GM19351 (cell line): ENCODE data around the gene MCRS1.

Experiments
- ATAC-seq: cut with Tn5 transposase; IDR thresholded peaks from one replicate; pipeline ENCODE4 v1.9.1; 2021; ENCODE audit warnings: mild to moderate bottlenecking, moderate library complexity; ENCODE audit not compliant: unreplicated experiment

MCRS1 gene

DNA sequence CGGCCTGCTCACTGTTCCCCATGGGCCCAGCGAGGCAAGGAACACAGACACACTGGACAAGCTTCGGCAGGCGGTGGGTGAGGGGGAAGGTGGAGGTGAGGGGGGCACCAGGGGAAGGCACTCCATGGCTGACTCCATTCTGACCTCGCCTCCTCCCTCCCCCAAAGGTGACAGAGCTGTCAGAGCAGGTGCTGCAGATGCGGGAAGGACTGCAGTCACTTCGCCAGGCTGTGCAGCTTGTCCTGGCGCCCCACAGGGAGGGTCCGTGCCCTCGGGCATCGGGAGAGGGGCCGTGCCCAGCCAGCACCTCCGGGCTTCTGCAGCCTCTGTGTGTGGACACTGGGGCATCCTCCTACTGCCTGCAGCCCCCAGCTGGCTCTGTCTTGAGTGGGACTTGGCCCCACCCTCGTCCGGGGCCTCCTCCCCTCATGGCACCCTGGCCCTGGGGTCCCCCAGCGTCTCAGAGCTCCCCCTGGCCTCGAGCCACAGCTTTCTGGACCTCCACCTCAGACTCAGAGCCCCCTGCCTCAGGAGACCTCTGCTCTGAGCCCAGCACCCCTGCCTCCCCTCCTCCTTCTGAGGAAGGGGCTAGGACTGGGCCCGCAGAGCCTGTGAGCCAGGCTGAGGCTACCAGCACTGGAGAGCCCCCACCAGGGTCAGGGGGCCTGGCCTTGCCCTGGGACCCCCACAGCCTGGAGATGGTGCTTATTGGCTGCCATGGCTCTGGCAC, 10.6 kb downstream of the MCRS1 start:
- no peak for ATAC-seq

DNA sequence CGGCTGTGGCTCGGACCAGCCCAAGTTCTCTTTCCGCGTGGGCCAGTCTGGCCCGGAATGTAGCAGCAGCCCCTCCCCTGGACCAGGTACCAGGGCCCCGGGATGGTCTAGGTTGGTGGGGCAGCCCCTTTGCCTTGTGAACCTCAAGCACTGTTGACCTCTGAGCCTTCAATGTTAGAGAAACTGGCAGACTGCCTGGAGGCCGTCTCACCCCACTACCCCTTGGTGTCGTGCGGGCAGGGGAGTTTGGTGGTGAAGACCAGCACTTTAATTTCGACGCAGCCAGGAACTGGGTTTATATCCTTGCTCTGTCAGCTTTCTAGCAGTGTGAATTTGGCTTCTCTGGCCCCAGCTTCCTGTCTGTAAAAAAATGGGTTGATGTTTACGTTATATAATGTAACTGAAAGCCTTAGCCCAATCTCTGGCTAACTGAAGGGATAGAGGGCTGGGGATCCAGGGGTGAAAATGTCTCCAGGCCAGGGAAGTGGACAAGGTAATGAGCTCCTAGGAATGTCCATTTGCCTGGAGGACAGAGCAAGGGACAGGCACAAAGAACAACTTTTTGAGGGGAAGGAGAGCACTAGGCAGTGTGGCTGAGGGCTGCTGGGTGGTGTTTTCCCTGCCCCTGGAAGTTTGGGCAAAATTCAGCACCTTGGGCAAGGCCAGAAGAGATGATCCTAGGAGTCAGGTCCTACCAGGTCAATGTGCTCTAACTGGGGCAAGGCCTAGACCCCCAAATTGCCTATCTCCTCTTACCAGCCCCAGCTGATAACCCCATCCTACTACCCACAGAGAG, 11.4 kb downstream of the MCRS1 start:
- ATAC-seq, result no peak

GRCh38 chr12:49555631-49556390, 12.1 kb downstream of the MCRS1 start:
- ATAC-seq, result no peak

DNA sequence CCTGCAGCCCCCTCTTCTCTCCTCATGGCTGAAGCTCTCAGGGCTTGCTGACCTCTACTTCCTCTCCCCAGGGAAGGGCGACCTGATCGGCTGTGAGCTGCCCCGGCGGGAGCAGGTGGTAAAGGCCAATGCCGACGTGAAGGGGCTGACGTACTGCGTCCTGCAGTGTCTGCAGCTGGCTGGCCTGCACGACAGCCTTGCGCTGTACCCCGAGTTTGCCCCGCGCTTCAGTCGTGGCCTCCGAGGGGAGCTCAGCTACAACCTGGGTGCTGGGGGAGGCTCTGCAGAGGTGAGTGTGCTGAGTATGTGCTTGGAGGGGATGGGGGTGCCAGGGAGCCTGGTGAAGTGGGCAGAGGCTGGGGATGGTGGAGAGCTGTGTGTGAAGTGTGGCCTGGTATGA, 13.7 kb downstream of the MCRS1 start:
- no peak for ATAC-seq

DNA sequence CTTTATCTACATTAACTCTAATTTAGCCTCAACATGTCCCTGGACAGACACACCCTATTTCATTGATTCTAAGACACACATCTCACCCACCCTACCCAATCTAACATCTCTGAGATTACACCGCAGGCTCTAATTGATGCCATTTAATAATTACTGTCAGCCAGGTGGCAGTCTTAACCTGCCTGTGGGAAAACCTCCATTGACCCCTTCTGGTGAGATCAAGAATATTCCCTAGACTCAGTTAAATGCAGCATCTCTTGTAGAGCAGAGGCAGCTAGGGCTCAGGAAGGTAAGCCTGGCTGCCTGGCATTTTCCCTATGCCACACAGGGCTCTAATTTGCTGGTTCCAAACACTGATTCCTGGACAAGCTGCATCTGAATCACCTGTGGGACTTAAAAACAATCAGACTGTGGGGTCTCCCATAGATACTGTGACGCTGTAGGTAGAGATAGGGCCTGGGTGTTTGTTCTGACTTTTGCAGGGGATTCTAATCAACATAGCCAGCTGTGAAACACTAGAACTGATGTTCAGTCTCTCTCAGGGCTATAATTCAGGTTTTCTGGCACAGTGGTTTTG, 14.3 kb downstream of the MCRS1 start:
- no peak for ATAC-seq

DNA sequence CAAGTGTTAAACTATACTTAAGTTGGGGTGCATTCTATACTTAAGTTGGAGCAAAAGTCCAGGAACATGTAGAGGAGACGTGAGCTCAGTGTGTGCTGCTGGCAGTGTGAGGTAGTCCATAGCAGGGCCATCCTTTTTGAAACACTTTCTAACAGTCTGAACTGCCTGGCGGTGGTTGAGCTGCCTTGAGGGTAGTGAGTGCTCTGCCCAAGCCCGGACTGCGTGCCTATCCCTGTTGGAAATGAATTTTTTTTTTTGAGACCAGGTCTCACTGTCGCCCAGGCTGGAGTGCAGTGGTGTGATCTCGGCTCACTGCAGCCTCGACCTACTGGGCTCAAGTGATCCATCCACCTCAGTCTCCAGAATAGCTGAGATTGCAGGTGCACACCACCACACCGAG, 15.0 kb downstream of the MCRS1 start:
- ATAC-seq, result no peak

- ATAC-seq, result no peak
Measured at GRCh38 chr12:49552425-49552824, 15.5 kb downstream of the MCRS1 start.

DNA sequence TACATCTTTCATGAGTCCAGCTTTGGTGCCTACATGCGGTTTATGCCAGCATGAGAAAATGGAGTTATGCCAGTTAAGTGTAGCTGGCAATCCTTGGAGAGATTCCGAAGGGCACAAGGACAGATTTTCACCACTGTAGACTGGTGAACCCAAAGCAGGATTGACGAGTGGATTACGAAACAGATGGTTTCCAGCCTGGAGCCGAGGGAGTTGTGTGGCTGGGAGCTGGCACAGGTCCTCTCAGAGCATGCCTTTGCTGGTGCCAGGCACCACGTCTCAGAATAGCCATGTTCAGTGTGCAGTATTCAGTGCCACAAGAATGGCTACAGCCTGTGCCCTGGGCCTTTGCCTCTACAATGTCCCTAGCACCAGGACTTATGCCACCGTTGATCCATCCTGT, 15.9 kb downstream of the MCRS1 start:
- no peak for ATAC-seq

GRCh38 chr12:49550693-49551252, 17.2 kb downstream of the MCRS1 start:
- ATAC-seq, result no peak

GRCh38 chr12:49549735-49550692, 17.9 kb downstream of the MCRS1 start:
- ATAC-seq, result no peak

DNA sequence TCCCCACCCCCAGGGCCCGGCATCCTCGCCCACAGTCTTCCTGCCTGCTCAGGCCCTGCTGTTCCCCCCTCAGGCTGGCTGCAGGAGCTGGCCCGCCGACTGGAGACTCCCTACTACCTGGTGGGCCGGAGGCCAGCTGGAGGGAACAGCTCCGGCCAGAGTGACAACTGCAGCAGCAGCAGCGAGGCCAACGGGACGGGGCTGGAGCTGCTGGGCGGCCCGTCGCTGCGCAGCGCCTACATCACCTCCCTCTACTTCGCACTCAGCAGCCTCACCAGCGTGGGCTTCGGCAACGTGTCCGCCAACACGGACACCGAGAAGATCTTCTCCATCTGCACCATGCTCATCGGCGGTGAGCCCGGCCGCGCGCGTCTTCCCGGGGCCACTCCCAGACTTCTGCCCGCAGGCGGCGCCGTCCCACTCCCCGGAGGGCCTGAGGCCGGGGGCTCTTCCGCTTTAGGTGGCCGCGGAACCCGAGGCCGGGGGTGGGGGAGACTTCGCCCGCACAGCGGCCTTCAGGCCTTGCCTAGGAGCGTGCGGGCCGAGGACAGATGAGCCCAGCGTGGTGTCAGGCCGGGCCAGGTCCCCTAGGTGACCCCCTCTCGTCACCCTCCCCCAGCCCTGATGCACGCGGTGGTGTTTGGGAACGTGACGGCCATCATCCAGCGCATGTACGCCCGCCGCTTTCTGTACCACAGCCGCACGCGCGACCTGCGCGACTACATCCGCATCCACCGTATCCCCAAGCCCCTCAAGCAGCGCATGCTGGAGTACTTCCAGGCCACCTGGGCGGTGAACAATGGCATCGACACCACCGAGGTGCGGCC, 18.9 kb downstream of the MCRS1 start:
- ATAC-seq, result no peak

DNA sequence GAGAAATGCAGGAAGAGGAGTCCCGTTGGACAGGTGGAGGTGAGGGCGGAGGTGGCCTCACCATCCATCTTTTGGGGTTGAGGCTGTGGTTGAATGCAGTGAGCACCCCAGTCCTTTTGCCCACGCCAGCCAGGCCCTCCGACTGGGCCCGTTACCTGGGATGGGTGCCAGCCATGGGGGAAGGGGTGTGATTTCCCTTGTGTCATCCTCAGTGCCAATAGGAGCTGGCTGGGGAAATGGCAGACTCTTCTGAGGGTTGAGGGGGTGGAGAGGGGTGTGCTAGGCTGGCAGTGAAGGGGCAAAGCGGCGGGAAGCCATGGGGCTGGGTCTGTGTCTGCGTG, 19.5 kb downstream of the MCRS1 start:
- ATAC-seq, result no peak

- ATAC-seq, result no peak
Measured at GRCh38 chr12:49547090-49547690, 20.8 kb downstream of the MCRS1 start.

DNA sequence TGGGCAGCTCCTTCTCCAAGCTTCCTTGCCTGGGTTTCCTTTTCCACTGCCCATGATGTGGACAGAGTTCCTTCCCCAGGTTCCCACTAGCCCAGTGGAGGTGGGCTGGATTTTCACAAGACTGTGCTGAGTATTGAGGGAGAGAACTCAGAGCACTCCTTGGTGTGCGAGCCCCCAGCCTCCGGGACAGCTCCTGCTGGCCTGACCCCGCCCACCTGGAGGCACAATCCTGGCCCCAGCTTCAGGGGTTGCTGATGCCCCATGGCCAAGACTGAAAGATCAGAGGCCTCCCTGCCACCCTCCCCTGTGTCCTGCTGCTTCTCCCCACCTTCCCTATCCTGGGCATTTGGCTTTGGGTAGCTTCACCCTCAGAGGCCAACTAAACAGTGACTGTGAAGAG, 21.5 kb downstream of the MCRS1 start:
- ATAC-seq, result no peak

GRCh38 chr12:49545815-49546214, 22.1 kb downstream of the MCRS1 start:
- ATAC-seq, result no peak

DNA sequence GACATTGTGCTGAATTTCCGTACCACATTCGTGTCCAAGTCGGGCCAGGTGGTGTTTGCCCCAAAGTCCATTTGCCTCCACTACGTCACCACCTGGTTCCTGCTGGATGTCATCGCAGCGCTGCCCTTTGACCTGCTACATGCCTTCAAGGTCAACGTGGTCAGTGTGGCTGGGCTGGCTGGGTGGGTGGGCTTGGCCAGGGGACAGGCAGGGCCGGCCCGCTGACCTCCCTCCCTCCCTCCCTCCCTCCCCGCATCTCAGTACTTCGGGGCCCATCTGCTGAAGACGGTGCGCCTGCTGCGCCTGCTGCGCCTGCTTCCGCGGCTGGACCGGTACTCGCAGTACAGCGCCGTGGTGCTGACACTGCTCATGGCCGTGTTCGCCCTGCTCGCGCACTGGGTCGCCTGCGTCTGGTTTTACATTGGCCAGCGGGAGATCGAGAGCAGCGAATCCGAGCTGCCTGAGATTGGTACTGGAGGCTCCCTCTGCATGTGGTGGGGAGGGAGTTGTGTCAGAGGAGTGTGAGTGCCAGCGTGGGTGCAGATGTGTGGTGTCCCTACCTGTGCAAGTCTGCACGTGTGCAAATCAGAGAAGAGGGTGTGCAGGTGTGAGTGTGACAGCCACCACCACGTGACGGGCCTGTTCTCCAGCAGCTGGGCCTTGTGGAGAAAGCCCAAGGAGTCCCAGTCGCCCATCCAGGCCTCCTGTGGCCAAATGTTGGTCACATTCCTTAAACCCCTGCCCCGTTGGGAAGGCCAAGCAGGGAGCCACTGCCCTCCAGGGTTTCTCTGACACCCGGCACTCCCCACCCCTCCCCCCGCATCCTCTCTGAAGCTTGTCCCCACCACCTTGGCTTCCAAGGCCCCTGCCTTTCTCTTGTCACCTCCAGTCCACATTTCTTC, 23.8 kb downstream of the MCRS1 start:
- ATAC-seq, result no peak

- no peak for ATAC-seq
Measured at GRCh38 chr12:49543221-49543913, 24.6 kb downstream of the MCRS1 start.
